ENCODE results near the gene MTAP. TPM values are rescaled to one million over a fixed set of nuclear protein-coding genes. Genes with fewer than 3 reads are reported as not detected.

Gene MTAP
- total and polyA plus RNA-seq, 7 experiments from 2014 or later, result 13.1 to 50.7 (median 29.7) TPM

DNA sequence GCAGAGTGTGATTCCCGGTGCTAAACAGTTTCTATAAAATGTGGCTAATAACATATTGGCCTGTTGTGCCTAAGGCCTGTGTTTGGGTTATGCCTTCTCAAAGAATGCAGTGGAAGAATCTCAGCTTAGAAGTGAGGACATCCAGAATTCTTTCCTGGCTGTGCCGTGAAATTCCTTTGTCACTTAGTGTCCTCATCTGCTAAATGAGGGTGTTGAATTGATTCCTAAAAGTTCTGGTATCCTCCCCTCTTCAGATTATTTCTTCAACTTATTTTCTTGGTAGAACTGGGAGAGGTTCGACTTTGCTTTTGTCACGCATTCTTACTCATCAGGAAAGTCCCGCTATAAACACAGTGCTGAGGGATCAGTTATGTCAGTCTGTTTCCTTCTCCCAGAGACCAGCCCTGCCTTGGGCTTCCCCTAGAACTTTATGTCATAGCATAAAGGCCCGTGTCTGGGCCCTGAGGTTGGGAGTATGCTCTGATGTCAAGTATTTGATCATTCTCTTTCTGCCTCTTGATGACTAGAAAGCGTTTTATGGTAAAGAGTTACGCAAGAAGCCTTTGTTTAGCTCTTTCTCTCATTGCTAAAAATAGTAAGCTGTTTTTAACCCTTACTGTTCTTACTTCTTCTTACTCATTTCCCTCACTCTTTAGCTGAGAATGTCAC lies 29.5 kb downstream of the MTAP start:
- intact Hi-C loops (cut with micrococcal nuclease), result loop anchor here in 1 of 2 donors (5.0 kb wide), 3 partner anchors 85 to 240 kb away; no protein-coding TSS in a partner anchor
- Mint-ChIP-seq H3K27ac (peak overlapping the region in 2 of 9 donors; percentile 6 to 16), H3K27me3 (no peaks in the 10 kb centered on the region), H3K9me3 (peaks cover 0 to 1% (median 0%) of the 10 kb centered on the region in 11 donors), H3K4me3 (peak overlapping the region in 1 of 10 donors; percentile 16), H3K36me3 (peaks cover 42 to 91% (median 73%) of the 10 kb centered on the region in 5 donors), H3K4me1 (peaks cover 0 to 53% (median 10%) of the 10 kb centered on the region in 7 donors)
- CTCF ChIA-PET, result no interaction called here
- Histone ChIP-seq H3K27ac (ENCODE audit: low read depth, low read length) (no peak overlapping the region), H3K9me3 (ENCODE audit: control insufficient read depth in 2 of 3, low read length in 3 of 3) (no peaks in the 10 kb centered on the region), H3K4me3 (ENCODE audit: low read length) (no peak overlapping the region), H3K4me1 (ENCODE audit: control insufficient read depth in 2 of 2, insufficient read depth in 2 of 2, low read length in 2 of 2) (no peaks in the 10 kb centered on the region), H3K27me3 (ENCODE audit: control insufficient read depth in 2 of 2, insufficient read depth in 2 of 2, low read length in 2 of 2) (no peaks in the 10 kb centered on the region), H3K36me3 (ENCODE audit: control insufficient read depth in 2 of 3, insufficient read depth in 3 of 3, low read length in 3 of 3) (peaks cover 0 to 68% (median 7%) of the 10 kb centered on the region in 3 experiments)
- peak in 1 of 9 donors; percentile 54 for DNase-seq
- POLR2A ChIA-PET, result no interaction called here
- ATAC-seq, result peak; percentile 84

DNA sequence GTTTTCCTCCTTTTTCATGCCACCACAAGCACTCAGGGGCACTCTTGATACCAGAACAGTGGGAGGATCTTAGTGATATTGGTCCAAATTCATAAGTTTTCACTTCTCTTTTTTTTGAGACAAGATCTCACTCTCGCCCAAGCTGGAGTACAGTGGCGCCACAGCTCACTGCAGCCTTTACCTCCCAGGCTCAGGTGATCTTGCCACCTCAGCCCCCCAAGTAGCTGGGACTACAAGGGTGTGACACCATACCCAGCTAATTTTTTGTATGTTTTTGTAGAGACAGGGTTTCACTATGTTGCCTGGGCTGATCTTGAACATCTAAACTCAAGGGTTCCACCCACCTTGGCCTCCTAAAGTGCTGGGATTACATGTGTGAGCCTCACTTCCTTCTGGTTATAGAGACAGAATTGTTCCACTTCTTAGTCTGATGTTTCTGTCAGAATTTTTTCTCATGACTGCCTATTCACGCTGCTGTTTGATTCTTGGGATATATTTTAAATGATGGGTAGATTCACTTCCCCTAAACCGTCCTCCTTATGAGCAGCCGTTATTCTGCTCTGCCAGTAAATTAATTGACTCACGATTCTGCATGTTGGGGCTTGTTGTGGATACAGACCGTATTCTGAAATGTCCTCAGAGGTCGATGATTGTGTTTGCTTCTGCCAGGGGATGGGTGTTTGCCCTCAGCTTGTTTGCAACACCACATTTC lies 30.8 kb downstream of the MTAP start:
- intact Hi-C loops (cut with micrococcal nuclease), result loop anchor here in 1 of 2 donors (5.0 kb wide), 3 partner anchors 84 to 239 kb away; no protein-coding TSS in a partner anchor
- ChIA-PET POLR2A (no interaction called here), CTCF (no interaction called here)
- Histone ChIP-seq H3K27ac (ENCODE audit: low read depth, low read length) (no peak overlapping the region), H3K36me3 (ENCODE audit: control insufficient read depth in 2 of 3, insufficient read depth in 3 of 3, low read length in 3 of 3) (peaks cover 0 to 68% (median 7%) of the 10 kb centered on the region in 3 experiments), H3K4me3 (ENCODE audit: low read length) (no peak overlapping the region), H3K9me3 (ENCODE audit: control insufficient read depth in 2 of 3, low read length in 3 of 3) (no peaks in the 10 kb centered on the region), H3K27me3 (ENCODE audit: control insufficient read depth in 2 of 2, insufficient read depth in 2 of 2, low read length in 2 of 2) (no peaks in the 10 kb centered on the region), H3K4me1 (ENCODE audit: control insufficient read depth in 2 of 2, insufficient read depth in 2 of 2, low read length in 2 of 2) (no peaks in the 10 kb centered on the region)
- ATAC-seq, result peak; percentile 70
- Mint-ChIP-seq H3K4me3 (no peak overlapping the region), H3K27ac (peak overlapping the region in 3 of 9 donors; percentile 11 to 37 (median 12)), H3K27me3 (no peaks in the 10 kb centered on the region), H3K4me1 (peaks cover 0 to 50% (median 12%) of the 10 kb centered on the region in 7 donors), H3K36me3 (peaks cover 41 to 92% (median 81%) of the 10 kb centered on the region in 5 donors), H3K9me3 (peaks cover 0 to 3% (median 0%) of the 10 kb centered on the region in 11 donors)
- DNase-seq, result no peak

DNA sequence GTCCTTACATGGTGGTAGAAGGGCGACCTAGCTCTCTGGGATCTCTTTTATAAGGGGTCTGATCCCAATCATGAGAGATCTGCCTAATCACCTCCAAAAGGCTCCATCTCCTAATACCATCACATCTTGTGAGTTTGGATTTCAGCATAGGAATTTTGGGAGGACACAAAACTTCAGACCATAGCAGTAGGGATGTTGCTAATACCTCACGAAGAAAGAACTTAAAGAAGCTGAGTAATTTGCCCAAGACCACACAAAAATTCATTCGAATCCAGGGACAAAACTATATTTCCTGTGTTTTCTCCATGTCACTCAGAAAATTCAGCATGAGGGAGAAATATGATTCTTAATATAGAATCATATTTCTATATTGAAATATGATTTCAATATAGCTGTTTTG lies 32.7 kb downstream of the MTAP start:
- H3K9me3 ChIP-seq (ENCODE audit: control insufficient read depth in 2 of 3, low read length in 3 of 3), result no peaks in the 10 kb centered on the region
- ChIA-PET POLR2A (no interaction called here), CTCF (no interaction called here)
- no peak overlapping the region for H3K27ac Mint-ChIP-seq
- intact Hi-C loops (cut with micrococcal nuclease), result no loop called here
- no peak for ATAC-seq
- H3K36me3 Mint-ChIP-seq, result peaks cover 48 to 92% (median 84%) of the 10 kb centered on the region in 5 donors
- no peaks in the 10 kb centered on the region for H3K27me3 ChIP-seq (ENCODE audit: control insufficient read depth in 2 of 2, insufficient read depth in 2 of 2, low read length in 2 of 2)
- no peak overlapping the region for H3K4me3 ChIP-seq (ENCODE audit: low read length)
- H3K9me3 Mint-ChIP-seq, result peaks cover 0 to 9% (median under 1%) of the 10 kb centered on the region in 11 donors
- DNase-seq, result no peak
- no peaks in the 10 kb centered on the region for H3K27me3 Mint-ChIP-seq
- H3K36me3 ChIP-seq (ENCODE audit: control insufficient read depth in 2 of 3, insufficient read depth in 3 of 3, low read length in 3 of 3), result peaks cover 0 to 64% (median 6%) of the 10 kb centered on the region in 3 experiments
- H3K4me3 Mint-ChIP-seq, result no peak overlapping the region
- H3K4me1 ChIP-seq (ENCODE audit: control insufficient read depth in 2 of 2, insufficient read depth in 2 of 2, low read length in 2 of 2), result no peaks in the 10 kb centered on the region
- H3K4me1 Mint-ChIP-seq, result peaks cover 0 to 38% (median 12%) of the 10 kb centered on the region in 7 donors
- no peak overlapping the region for H3K27ac ChIP-seq (ENCODE audit: low read depth, low read length)

DNA sequence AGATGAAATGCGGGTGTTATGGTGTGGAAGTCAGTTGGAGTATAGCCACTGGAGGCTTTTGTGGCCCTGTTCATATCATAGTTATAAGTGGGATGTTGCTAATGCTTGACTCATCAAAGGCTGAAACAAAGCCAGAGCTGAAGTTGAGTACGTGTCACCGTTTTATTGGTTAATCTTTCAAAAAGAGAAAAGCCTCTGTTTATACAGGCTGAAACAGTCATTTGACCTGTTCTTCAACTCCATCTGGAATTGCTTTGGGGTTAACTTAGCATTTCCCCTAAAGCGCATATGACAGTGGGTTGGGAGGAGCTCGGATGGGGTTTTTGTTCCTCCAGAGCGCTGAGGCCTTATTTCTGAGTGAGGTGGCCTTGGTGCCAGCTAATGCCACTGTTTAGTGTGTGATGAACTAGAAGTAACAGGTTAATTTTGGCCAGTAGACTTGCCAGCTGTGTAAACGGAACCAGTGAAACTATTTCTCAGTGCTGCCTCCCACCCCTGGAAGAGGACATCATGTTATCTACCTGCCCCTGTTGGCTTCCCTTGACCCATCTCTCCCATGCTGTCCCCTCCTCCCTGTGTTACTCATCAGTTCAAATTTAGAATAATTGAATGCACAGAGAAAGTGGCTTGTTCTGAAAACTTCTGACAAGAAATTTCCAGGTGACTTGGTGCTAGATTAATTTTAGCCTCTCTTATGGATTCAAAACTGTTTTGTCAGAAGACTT lies 34.2 kb downstream of the MTAP start:
- ChIA-PET POLR2A (no interaction called here), CTCF (no interaction called here)
- no peak for ATAC-seq
- H3K27ac Mint-ChIP-seq, result no peak overlapping the region
- H3K36me3 Mint-ChIP-seq, result peaks cover 55 to 92% (median 85%) of the 10 kb centered on the region in 5 donors
- Histone ChIP-seq H3K36me3 (ENCODE audit: control insufficient read depth in 2 of 3, insufficient read depth in 3 of 3, low read length in 3 of 3) (peaks cover 0 to 70% (median 10%) of the 10 kb centered on the region in 3 experiments), H3K4me1 (ENCODE audit: control insufficient read depth in 2 of 2, insufficient read depth in 2 of 2, low read length in 2 of 2) (no peaks in the 10 kb centered on the region), H3K9me3 (ENCODE audit: control insufficient read depth in 2 of 3, low read length in 3 of 3) (no peaks in the 10 kb centered on the region), H3K27ac (ENCODE audit: low read depth, low read length) (no peak overlapping the region), H3K27me3 (ENCODE audit: control insufficient read depth in 2 of 2, insufficient read depth in 2 of 2, low read length in 2 of 2) (no peaks in the 10 kb centered on the region), H3K4me3 (ENCODE audit: low read length) (no peak overlapping the region)
- no peaks in the 10 kb centered on the region for H3K27me3 Mint-ChIP-seq
- intact Hi-C loops (cut with micrococcal nuclease), result no loop called here
- no peak overlapping the region for H3K4me3 Mint-ChIP-seq
- peaks cover 0 to 28% (median 12%) of the 10 kb centered on the region in 7 donors for H3K4me1 Mint-ChIP-seq
- peaks cover 0 to 12% (median 5%) of the 10 kb centered on the region in 11 donors for H3K9me3 Mint-ChIP-seq
- DNase-seq, result no peak

DNA sequence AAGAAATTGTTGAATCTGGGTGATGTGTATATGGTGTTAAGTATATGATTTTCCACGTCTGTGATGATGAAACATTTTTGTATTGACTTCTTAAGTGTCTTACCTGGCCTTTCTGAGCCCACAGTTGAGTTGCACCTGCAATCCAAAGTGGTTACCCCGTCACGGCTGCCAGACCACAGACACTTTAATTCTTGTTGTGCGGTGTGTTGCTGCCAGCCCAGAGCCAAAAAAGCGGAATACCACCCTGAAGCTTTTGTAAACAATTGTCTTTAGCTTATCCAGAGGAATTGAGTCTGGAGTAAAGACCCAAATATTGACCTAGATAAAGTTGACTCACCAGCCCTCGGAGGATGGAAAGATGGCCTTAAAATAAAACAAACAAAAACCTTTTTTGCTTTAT lies 35.1 kb downstream of the MTAP start:
- H3K27me3 Mint-ChIP-seq, result no peaks in the 10 kb centered on the region
- intact Hi-C loops (cut with micrococcal nuclease), result no loop called here
- Histone ChIP-seq H3K9me3 (ENCODE audit: control insufficient read depth in 2 of 3, low read length in 3 of 3) (no peaks in the 10 kb centered on the region), H3K27ac (ENCODE audit: low read depth, low read length) (no peak overlapping the region), H3K36me3 (ENCODE audit: control insufficient read depth in 2 of 3, insufficient read depth in 3 of 3, low read length in 3 of 3) (peaks cover 0 to 69% (median 10%) of the 10 kb centered on the region in 3 experiments), H3K4me1 (ENCODE audit: control insufficient read depth in 2 of 2, insufficient read depth in 2 of 2, low read length in 2 of 2) (no peaks in the 10 kb centered on the region), H3K27me3 (ENCODE audit: control insufficient read depth in 2 of 2, insufficient read depth in 2 of 2, low read length in 2 of 2) (no peaks in the 10 kb centered on the region), H3K4me3 (ENCODE audit: low read length) (no peak overlapping the region)
- POLR2A ChIA-PET, result interaction anchor here (0.6 kb wide), 1 partner anchor 1863 kb away, joined by 3 read pairs; no protein-coding TSS in a partner anchor
- H3K9me3 Mint-ChIP-seq, result peaks cover 0 to 15% (median 5%) of the 10 kb centered on the region in 11 donors
- peaks cover 0 to 25% (median 10%) of the 10 kb centered on the region in 7 donors for H3K4me1 Mint-ChIP-seq
- H3K4me3 Mint-ChIP-seq, result no peak overlapping the region
- DNase-seq (no peak), ATAC-seq (no peak)
- CTCF ChIA-PET, result no interaction called here
- H3K27ac Mint-ChIP-seq, result no peak overlapping the region
- peaks cover 52 to 92% (median 86%) of the 10 kb centered on the region in 5 donors for H3K36me3 Mint-ChIP-seq

DNA sequence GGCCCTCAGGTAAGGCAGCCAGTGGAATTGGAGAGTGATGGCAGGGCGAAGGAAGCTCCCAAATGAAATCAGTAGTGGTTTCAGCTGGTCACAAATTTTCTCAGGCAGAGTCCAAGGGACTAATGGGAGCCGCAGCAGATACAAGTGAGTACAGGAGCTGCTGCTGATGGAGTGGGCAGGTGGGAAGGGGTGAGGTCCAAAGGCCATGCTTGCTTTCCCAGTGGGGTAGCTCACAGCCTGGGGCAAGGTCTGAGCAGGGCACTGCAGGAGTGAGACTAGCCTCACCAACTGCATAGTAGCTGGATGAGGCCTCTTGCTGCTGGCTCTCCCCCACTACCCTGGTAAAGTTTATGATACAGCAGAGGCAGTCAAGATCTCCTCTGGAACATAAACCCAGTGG lies 38.2 kb downstream of the MTAP start:
- H3K4me1 Mint-ChIP-seq, result peaks cover 0 to 14% (median 4%) of the 10 kb centered on the region in 7 donors
- H3K36me3 ChIP-seq (ENCODE audit: control insufficient read depth in 2 of 3, insufficient read depth in 3 of 3, low read length in 3 of 3), result peaks cover 0 to 45% (median 10%) of the 10 kb centered on the region in 3 experiments
- no peak overlapping the region for H3K4me3 ChIP-seq (ENCODE audit: low read length)
- no peak overlapping the region for H3K27ac ChIP-seq (ENCODE audit: low read depth, low read length)
- ChIA-PET CTCF (no interaction called here), POLR2A (no interaction called here)
- H3K27ac Mint-ChIP-seq, result no peak overlapping the region
- H3K27me3 ChIP-seq (ENCODE audit: control insufficient read depth in 2 of 2, insufficient read depth in 2 of 2, low read length in 2 of 2), result no peaks in the 10 kb centered on the region
- H3K4me1 ChIP-seq (ENCODE audit: control insufficient read depth in 2 of 2, insufficient read depth in 2 of 2, low read length in 2 of 2), result no peaks in the 10 kb centered on the region
- no peak for DNase-seq
- H3K4me3 Mint-ChIP-seq, result no peak overlapping the region
- intact Hi-C loops (cut with micrococcal nuclease), result no loop called here
- peaks cover 4 to 40% (median 20%) of the 10 kb centered on the region in 11 donors for H3K9me3 Mint-ChIP-seq
- no peaks in the 10 kb centered on the region for H3K9me3 ChIP-seq (ENCODE audit: control insufficient read depth in 2 of 3, low read length in 3 of 3)
- no peaks in the 10 kb centered on the region for H3K27me3 Mint-ChIP-seq
- peaks cover 38 to 87% (median 80%) of the 10 kb centered on the region in 5 donors for H3K36me3 Mint-ChIP-seq
- no peak for ATAC-seq
